Stimulated activated CD8-positive, alpha-beta memory T cell treated with anti-CD3 and anti-CD28 coated beads, Interleukin-2, amount 100 ng/mL, for 48 hours (primary cell): ENCODE data around the gene CAMK2B.
"Not testable (repeated sequence)": the region's sequence is repeated elsewhere in the genome, so short reads cannot be mapped to it uniquely, and the experiment has no call there.

ENCODE experiments used
- DNase-seq, 2 donors: peaks; one replicate each; pipeline ENCODE4 v3.0.0-alpha.2; 2020; ENCODE audit warnings: low read depth in 2 of 2

CAMK2B gene

GRCh38 chr7:44193011-44193802, 132.2 kb downstream of the CAMK2B start:
- no peak for DNase-seq

GRCh38 chr7:44191171-44191570, 134.2 kb downstream of the CAMK2B start:
- no peak for DNase-seq

DNA sequence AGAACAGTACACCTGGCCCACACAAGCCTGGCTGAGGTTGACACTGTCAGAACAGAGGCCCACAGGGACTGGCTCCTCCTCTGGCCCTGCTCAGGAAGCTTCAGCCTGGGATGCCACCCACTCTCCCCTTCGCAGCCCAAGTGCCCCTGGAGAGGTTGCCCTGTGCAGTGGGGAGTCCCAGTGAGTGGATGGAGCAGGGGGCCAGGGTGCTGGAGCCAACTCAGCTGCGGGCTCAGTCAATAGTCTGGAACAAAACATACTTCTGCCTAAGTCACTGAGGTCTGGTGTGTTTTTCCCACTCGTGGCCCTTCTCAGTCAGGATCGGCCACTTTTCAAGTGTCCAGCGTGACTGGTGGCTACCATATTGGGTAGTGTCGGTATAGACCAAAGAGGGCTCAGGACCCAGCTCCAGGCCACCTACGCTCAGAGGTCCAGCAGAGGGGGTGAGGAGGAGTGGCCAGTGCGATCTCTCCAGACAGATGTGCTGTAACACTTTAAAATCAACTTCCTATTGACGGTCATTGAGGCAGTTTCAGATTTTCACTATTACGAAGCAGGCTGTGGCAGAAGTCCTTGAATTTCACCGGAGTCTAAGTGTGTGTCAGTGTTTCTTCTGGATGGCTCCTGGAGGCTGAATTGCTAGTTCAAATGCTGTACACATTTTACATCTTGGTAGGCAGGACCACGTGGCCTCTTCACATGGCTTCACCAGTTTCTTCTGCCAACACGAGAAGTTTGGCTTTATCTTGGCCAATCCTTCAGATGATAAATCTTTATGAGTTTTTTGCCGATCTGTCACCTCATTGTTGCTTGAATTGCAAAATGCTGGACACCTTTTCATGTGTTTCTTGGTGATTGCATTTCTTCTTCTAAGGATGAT, 135.2 kb downstream of the CAMK2B start:
- DNase-seq: no peak

DNA sequence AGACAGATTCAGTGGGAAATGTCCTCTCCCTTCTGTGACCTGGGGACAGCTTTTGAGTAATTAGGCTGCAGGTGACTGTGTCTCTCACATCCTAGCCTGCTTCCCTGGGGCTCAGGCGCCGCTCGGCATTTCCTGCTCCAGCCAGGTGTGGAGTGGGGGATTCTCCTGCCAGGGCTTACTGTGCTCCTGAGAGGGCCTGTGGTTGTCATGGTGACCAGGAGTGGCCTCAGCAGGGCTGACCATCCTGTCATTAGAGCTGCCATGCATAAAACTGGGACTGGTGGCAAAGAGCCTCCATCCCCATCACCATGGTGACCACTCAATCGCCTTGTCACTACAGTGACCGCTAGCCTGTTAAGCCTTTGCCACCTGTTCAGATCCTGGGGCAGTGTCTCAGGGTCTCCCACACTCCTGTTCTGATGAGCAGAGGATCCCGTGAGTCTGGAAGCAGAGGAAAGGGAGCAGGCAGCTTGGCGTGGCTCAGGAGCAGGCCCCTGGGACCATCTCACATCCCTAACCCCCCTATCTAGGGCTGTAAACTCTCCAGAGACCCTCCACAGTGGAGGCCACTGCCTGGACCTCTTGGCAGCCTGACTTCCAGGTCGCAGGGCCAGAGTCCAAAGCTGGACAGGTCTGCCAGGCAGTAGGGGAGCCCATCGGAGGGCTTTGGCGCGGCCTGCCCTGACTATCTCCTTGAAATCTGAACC, 136.0 kb downstream of the CAMK2B start, which contains the start of gene GCK:
Gene GCK, minus strand, starts transcription at position 154 of the 707 bp plus-strand sequence. CDS start 486 bp downstream, outside the sequence.
- DNase-seq: no peak

DNA sequence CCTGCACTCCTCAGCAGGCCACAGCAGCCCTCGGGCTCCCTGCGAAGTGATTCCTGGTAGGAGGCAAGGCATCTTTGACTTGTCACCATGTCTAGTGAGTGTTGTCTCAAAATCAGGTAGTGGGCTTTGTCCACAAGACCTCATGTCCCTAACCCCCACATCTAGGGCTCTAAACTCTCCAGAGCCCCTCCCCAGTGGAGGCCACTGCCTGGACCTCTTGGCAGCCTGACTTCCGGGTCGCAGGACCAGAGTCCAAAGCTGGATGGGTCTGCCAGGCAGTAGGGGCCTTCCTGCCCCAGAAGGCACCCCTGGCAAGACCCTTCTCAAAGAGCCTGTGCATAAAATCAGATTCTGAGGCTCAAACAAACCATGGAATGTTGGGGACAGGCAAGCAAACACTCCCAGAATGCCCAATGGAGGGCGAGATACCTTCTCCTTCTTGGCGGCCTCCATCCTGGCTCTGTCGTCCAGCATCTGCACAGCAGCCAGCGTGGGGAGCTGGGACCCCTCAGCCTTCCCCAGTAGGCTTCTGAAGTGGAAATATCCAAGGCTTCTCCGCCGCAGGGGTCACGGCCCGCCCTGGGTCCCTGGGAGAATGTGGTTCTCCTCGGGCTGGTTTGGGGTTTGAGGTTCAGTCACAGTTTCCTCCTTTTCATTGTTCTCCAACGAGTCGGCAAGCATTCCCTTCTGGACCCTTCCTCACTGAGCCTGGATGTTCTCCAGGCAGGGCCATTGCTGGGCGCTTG, 136.7 kb downstream of the CAMK2B start:
- DNase-seq: no peak

GRCh38 chr7:44187636-44188416, 137.6 kb downstream of the CAMK2B start:
- DNase-seq: no peak

GRCh38 chr7:44186736-44187135, 138.7 kb downstream of the CAMK2B start:
- no peak for DNase-seq

- no peak for DNase-seq
These were observed 139.7 kb downstream of the CAMK2B start for GRCh38 chr7:44185729-44186128.

- DNase-seq: no peak
These were observed 140.4 kb downstream of the CAMK2B start for GRCh38 chr7:44184873-44185446.

- no peak for DNase-seq
These were observed 141.1 kb downstream of the CAMK2B start for GRCh38 chr7:44184206-44184872.

- no peak for DNase-seq
These were observed 142.0 kb downstream of the CAMK2B start for GRCh38 chr7:44183386-44183785.

- no peak for DNase-seq
These were observed 142.6 kb downstream of the CAMK2B start for GRCh38 chr7:44182827-44183226.

GRCh38 chr7:44180631-44181030, 144.8 kb downstream of the CAMK2B start:
- no peak for DNase-seq

GRCh38 chr7:44177570-44178131, 147.7 kb downstream of the CAMK2B start:
- DNase-seq: no peak

- no peak for DNase-seq
These were observed 148.9 kb downstream of the CAMK2B start for GRCh38 chr7:44176486-44176885.

DNA sequence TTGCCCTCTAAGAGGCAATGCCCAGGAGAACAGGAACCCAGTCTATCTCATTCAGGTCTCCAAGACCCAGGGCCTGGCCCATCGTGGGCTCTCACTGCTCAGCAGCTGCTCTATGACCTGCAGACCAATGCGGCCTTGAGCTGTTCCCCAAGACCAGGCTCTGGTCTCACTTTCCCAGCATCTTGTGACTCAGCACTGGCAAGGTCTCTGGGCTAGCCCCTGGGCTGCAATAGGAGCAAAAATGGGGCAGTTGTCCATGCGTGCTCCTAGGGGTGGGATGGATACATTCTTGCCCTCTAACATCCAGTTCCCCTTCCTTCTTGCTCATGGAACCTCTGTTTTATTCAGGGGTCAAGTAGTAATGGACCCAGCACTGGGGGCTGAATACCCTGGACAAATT, 149.7 kb downstream of the CAMK2B start:
- DNase-seq: no peak

- DNase-seq: not testable (repeated sequence)
These were observed 150.8 kb downstream of the CAMK2B start for GRCh38 chr7:44174694-44174948.

- DNase-seq: no peak
These were observed 151.3 kb downstream of the CAMK2B start for GRCh38 chr7:44173911-44174693.
